T47D (cell line): ENCODE measurements around the gene CCDC86.

Experiments used
- DNase-seq, 2 experiments: peaks; one replicate each; pipeline versions ENCODE4 v3.0.0 to v3.0.0-alpha.2; 2011 to 2012; ENCODE audit warnings: low read depth in 1 of 2, low spot score in 1 of 2
- JUND ChIP-seq: IDR thresholded peaks from 2 replicates; pipeline ENCODE4 v1.6.1; 2012; ENCODE audit warnings: low read depth
- in situ Hi-C: cut with HindIII; loops from 2 replicates; pipeline ENCODE4 v1.10.0; 2016; ENCODE audit warnings: low sequenced_read_pairs, low pct_unique_long_range_greater_than_20kb

CCDC86 gene

GRCh38 chr11:60859616-60860250 lies 17.8 kb downstream of the CCDC86 start:
- no peak for DNase-seq
- TF ChIP-seq JUND, result no peak
- in situ Hi-C loops, result no loop called here

- in situ Hi-C loops, result no loop called here
- no peak for TF ChIP-seq JUND
- DNase-seq, result no peak
Measured at GRCh38 chr11:60860943-60861342, 19.0 kb downstream of the CCDC86 start.

GRCh38 chr11:60862171-60862570 lies 20.3 kb downstream of the CCDC86 start:
- no peak for DNase-seq
- TF ChIP-seq JUND, result no peak
- in situ Hi-C loops, result no loop called here

- TF ChIP-seq JUND, result no peak
- DNase-seq, result no peak
- in situ Hi-C loops, result no loop called here
Measured at GRCh38 chr11:60863550-60864521, 21.9 kb downstream of the CCDC86 start.

GRCh38 chr11:60864856-60865513 lies 23.1 kb downstream of the CCDC86 start:
- in situ Hi-C loops, result no loop called here
- no peak for TF ChIP-seq JUND
- DNase-seq, result no peak

GRCh38 chr11:60866911-60867870 lies 25.3 kb downstream of the CCDC86 start, which contains the start of gene ZP1:
ZP1 (plus strand) TSS chr11:60867542; CDS start chr11:60867562, 20 bp downstream.
- in situ Hi-C loops, result no loop called here
- peak in 1 of 2 experiments; percentile 58 for DNase-seq
- no peak for TF ChIP-seq JUND

GRCh38 chr11:60867871-60868681 lies 26.2 kb downstream of the CCDC86 start:
- in situ Hi-C loops, result no loop called here
- no peak for TF ChIP-seq JUND
- no peak for DNase-seq

GRCh38 chr11:60868682-60869450 lies 27.0 kb downstream of the CCDC86 start:
- no peak for TF ChIP-seq JUND
- DNase-seq, result no peak
- in situ Hi-C loops, result no loop called here

GRCh38 chr11:60869451-60869825 lies 27.5 kb downstream of the CCDC86 start:
- TF ChIP-seq JUND, result no peak
- in situ Hi-C loops, result no loop called here
- no peak for DNase-seq

GRCh38 chr11:60870276-60870675 lies 28.4 kb downstream of the CCDC86 start:
- TF ChIP-seq JUND, result no peak
- in situ Hi-C loops, result no loop called here
- no peak for DNase-seq
